ENCODE measurements around the gene CYSTM1. TPM values are rescaled to one million over a fixed set of nuclear protein-coding genes. Genes with fewer than 3 reads are reported as not detected.

CYSTM1 gene
- total and polyA plus RNA-seq, 2 donors (not counting 1 experiment from before 2014, with no cell fraction given), result 6.2 to 17.0 TPM

DNA sequence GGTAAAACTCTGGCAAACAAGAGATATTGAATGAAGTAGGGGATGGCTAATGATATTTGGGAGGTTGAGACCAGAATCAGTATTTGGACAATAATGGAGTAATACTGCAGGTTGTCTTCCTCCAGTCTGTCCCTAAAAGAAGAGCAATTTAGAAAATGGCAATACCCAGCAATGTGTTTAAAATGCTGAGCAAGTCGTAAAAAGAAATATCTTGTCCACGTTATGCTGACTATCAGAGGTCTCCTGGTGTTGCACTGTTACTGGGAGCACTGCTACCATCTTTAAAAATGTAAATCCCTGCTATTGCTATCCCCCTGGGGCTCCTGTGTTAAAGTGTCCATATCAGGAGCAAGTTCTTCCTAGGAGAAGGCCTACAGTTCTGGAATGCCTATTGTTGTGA, 10.4 kb downstream of the CYSTM1 start:
- H3K36me3 ChIP-seq (replicated peaks in 1 of 2; ENCODE audit: control extremely low read depth in 1 of 2, control insufficient read depth in 1 of 2, extremely low read depth in 1 of 2, insufficient read depth in 2 of 2, low read length in 1 of 2), result no peaks in the 10 kb centered on the region
- H2AFZ ChIP-seq (ENCODE audit: insufficient read depth, low read depth, low read length, poor library complexity, severe bottlenecking), result no peak overlapping the region
- CTCF ChIA-PET, result no interaction called here
- no peak overlapping the region for H3K4me2 ChIP-seq (replicated peaks; ENCODE audit: low read depth, low read length, poor library complexity, severe bottlenecking)
- H4K20me1 ChIP-seq (ENCODE audit: control insufficient read depth, insufficient read depth, low read length, poor library complexity, severe bottlenecking), result no peaks in the 10 kb centered on the region
- no peaks in the 10 kb centered on the region for H3K4me1 Mint-ChIP-seq
- H3K9me3 Mint-ChIP-seq (ENCODE audit: insufficient read depth), result no peaks in the 10 kb centered on the region
- H3K27ac Mint-ChIP-seq, result no peak overlapping the region
- 87% methylated on average over 2 of the region's 2 CpGs for WGBS (ENCODE audit: insufficient coverage)
- no peak overlapping the region for H3K27ac ChIP-seq (ENCODE audit: low read length in 2 of 2)
- TF ChIP-seq EZH2 (IDR thresholded peaks at IDR 0.05; ENCODE audit: borderline replicate concordance, insufficient read depth, low read depth, low read length, poor library complexity, severe bottlenecking), result no peak
- TF ChIP-seq, protein P1, sequence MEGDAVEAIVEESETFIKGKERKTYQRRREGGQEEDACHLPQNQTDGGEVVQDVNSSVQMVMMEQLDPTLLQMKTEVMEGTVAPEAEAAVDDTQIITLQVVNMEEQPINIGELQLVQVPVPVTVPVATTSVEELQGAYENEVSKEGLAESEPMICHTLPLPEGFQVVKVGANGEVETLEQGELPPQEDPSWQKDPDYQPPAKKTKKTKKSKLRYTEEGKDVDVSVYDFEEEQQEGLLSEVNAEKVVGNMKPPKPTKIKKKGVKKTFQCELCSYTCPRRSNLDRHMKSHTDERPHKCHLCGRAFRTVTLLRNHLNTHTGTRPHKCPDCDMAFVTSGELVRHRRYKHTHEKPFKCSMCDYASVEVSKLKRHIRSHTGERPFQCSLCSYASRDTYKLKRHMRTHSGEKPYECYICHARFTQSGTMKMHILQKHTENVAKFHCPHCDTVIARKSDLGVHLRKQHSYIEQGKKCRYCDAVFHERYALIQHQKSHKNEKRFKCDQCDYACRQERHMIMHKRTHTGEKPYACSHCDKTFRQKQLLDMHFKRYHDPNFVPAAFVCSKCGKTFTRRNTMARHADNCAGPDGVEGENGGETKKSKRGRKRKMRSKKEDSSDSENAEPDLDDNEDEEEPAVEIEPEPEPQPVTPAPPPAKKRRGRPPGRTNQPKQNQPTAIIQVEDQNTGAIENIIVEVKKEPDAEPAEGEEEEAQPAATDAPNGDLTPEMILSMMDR (IDR thresholded peaks at IDR 0.05), result no peak
- H3K27me3 ChIP-seq (replicated peaks in 1 of 4; ENCODE audit: control extremely low read depth in 1 of 4, control insufficient read depth in 3 of 4, insufficient read depth in 4 of 4, low read length in 3 of 4), result no peaks in the 10 kb centered on the region
- H3K4me3 ChIP-seq (ENCODE audit: control extremely low read depth in 1 of 5, extremely low read depth in 1 of 5, insufficient read depth in 1 of 5, low read depth in 2 of 5, low read length in 4 of 5), result no peak overlapping the region
- H3K9me3 ChIP-seq (ENCODE audit: control extremely low read depth in 1 of 3, control insufficient read depth in 2 of 3, insufficient read depth in 1 of 3, low read length in 2 of 3), result no peaks in the 10 kb centered on the region
- POLR2A ChIA-PET, result no interaction called here
- H3K79me2 ChIP-seq (ENCODE audit: control insufficient read depth, insufficient read depth, low read length), result no peaks in the 10 kb centered on the region
- intact Hi-C loops (cut with micrococcal nuclease), result no loop called here
- DNase-seq (no peak), ATAC-seq (ENCODE audit: low read depth) (no peak)
- no peaks in the 10 kb centered on the region for H3K27me3 Mint-ChIP-seq
- no peaks in the 10 kb centered on the region for H3K4me1 ChIP-seq (ENCODE audit: control insufficient read depth in 2 of 2, insufficient read depth in 2 of 2, low read length in 2 of 2)
- H3K9ac ChIP-seq (ENCODE audit: low read length), result no peak overlapping the region
- H3K4me3 Mint-ChIP-seq, result no peak overlapping the region

DNA sequence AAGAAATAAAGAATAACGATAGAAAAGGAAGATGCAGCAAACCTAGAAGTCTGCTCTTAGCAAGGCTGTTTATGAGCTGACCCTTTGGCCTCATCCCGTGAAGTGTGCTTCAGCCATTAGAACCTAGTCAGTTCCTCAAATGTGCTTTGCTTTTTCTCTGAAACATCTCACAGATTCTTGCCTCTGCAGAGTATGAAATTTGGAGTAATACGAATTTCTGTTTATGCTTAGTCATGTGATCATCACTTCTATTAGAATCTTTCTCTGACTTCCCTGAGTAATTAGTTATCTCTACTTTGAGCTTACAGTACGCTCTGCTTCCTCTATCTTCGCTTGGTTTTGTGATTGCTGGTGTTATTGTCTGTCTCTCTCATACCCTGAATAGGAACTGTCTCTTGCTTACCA, 11.3 kb downstream of the CYSTM1 start:
- Histone ChIP-seq H3K27me3 (replicated peaks in 1 of 4; ENCODE audit: control extremely low read depth in 1 of 4, control insufficient read depth in 3 of 4, insufficient read depth in 4 of 4, low read length in 3 of 4) (no peaks in the 10 kb centered on the region), H3K9ac (ENCODE audit: low read length) (no peak overlapping the region), H4K20me1 (ENCODE audit: control insufficient read depth, insufficient read depth, low read length, poor library complexity, severe bottlenecking) (no peaks in the 10 kb centered on the region), H3K9me3 (ENCODE audit: control extremely low read depth in 1 of 3, control insufficient read depth in 2 of 3, insufficient read depth in 1 of 3, low read length in 2 of 3) (no peaks in the 10 kb centered on the region), H3K27ac (ENCODE audit: low read length in 2 of 2) (no peak overlapping the region), H3K79me2 (ENCODE audit: control insufficient read depth, insufficient read depth, low read length) (no peaks in the 10 kb centered on the region), H3K4me2 (replicated peaks; ENCODE audit: low read depth, low read length, poor library complexity, severe bottlenecking) (no peak overlapping the region), H3K36me3 (replicated peaks in 1 of 2; ENCODE audit: control extremely low read depth in 1 of 2, control insufficient read depth in 1 of 2, extremely low read depth in 1 of 2, insufficient read depth in 2 of 2, low read length in 1 of 2) (no peaks in the 10 kb centered on the region), H2AFZ (ENCODE audit: insufficient read depth, low read depth, low read length, poor library complexity, severe bottlenecking) (no peak overlapping the region), H3K4me3 (ENCODE audit: control extremely low read depth in 1 of 5, extremely low read depth in 1 of 5, insufficient read depth in 1 of 5, low read depth in 2 of 5, low read length in 4 of 5) (no peak overlapping the region), H3K4me1 (ENCODE audit: control insufficient read depth in 2 of 2, insufficient read depth in 2 of 2, low read length in 2 of 2) (no peaks in the 10 kb centered on the region)
- POLR2A ChIA-PET, result no interaction called here
- no peaks in the 10 kb centered on the region for H3K27me3 Mint-ChIP-seq
- intact Hi-C loops (cut with micrococcal nuclease), result no loop called here
- CTCF ChIA-PET, result interaction anchor here (0.5 kb wide), 1 partner anchor 484 kb away, joined by 3 read pairs; no protein-coding TSS in a partner anchor
- H3K9me3 Mint-ChIP-seq (ENCODE audit: insufficient read depth), result no peaks in the 10 kb centered on the region
- no peaks in the 10 kb centered on the region for H3K4me1 Mint-ChIP-seq
- no peak for DNase-seq
- no peak overlapping the region for H3K4me3 Mint-ChIP-seq
- no peak for ATAC-seq (ENCODE audit: low read depth)
- 92% methylated on average over 2 of the region's 5 CpGs for WGBS (ENCODE audit: insufficient coverage)
- TF ChIP-seq, protein P1 (IDR thresholded peaks at IDR 0.05), result no peak
- TF ChIP-seq EZH2 (IDR thresholded peaks at IDR 0.05; ENCODE audit: borderline replicate concordance, insufficient read depth, low read depth, low read length, poor library complexity, severe bottlenecking), result no peak
- H3K27ac Mint-ChIP-seq, result no peak overlapping the region

All from B cell (primary cell).